K562 (cell line): ENCODE data around the gene EXOC5. TPM values are rescaled to one million over a fixed set of nuclear protein-coding genes. Genes with fewer than 3 reads are reported as not detected.

Experiments used
- ELF2 ChIP-seq: fragments of 250-450 bp; sonication (Bioruptor Pico); IDR thresholded peaks from 2 replicates; pipeline ENCODE4 v1.5.0; 2021; ENCODE audit warnings: mild to moderate bottlenecking
- HDAC1 ChIP-seq, 2 experiments: fragments of 450-650 bp; IDR thresholded peaks; 2 replicates each; pipeline ENCODE4 v1.6.1; 2016 to 2017; ENCODE audit warnings: inconsistent platforms in 1 of 2, mild to moderate bottlenecking in 1 of 2, moderate library complexity in 1 of 2
- IFI16 ChIP-seq: fragments of 250-450 bp; sonication (Bioruptor Pico); IDR thresholded peaks from 2 replicates; pipeline ENCODE4 v2.1.2; 2022; ENCODE audit warnings: mild to moderate bottlenecking, inconsistent platforms
- MIER1 ChIP-seq: fragments of 450-650 bp; IDR thresholded peaks from 2 replicates; pipeline ENCODE4 v1.6.1; 2016; ENCODE audit warnings: antibody characterized with exemption, mild to moderate bottlenecking, low read depth
- NCOA6 ChIP-seq: fragments of 450-650 bp; IDR thresholded peaks from 2 replicates; pipeline ENCODE4 v1.6.1; 2017; ENCODE audit warnings: mild to moderate bottlenecking
- POLR2AphosphoS5 ChIP-seq: IDR thresholded peaks from 2 replicates; pipeline ENCODE4 v1.6.1; 2011; ENCODE audit warnings: mild to moderate bottlenecking, low read depth, low read length, moderate library complexity; ENCODE audit not compliant: control insufficient read depth, insufficient read depth
- POLR2G ChIP-seq: fragments of 200-400 bp; formaldehyde crosslinking; IDR thresholded peaks from 2 replicates; pipeline ENCODE4 v1.6.1; 2017; ENCODE audit warnings: low read depth, mild to moderate bottlenecking, antibody characterized with exemption, low read length, moderate library complexity
- POU5F1 ChIP-seq: fragments of 150-350 bp; IDR thresholded peaks from 2 replicates; pipeline ENCODE4 v1.6.1; 2014; ENCODE audit warnings: borderline replicate concordance, low read length, low read depth, mild to moderate bottlenecking; ENCODE audit not compliant: partially characterized antibody
- RB1 ChIP-seq: fragments of 450-650 bp; IDR thresholded peaks from 2 replicates; pipeline ENCODE4 v1.6.1; 2017; ENCODE audit warnings: low read depth, mild to moderate bottlenecking
- SIX5 ChIP-seq, 2 experiments: IDR thresholded peaks; 2 replicates each; pipeline ENCODE4 v1.6.1; 2011; ENCODE audit warnings: low read length in 2 of 2, borderline replicate concordance in 1 of 2, low read depth in 1 of 2, mild to moderate bottlenecking in 1 of 2, moderate library complexity in 1 of 2; ENCODE audit not compliant: insufficient read depth in 1 of 2
- SMARCE1 ChIP-seq: fragments of 450-650 bp; IDR thresholded peaks from 2 replicates; pipeline ENCODE4 v1.7.1; 2016; ENCODE audit warnings: mild to moderate bottlenecking
- SUPT5H ChIP-seq: fragments of 450-650 bp; IDR thresholded peaks from 2 replicates; pipeline ENCODE4 v1.6.1; 2016
- TAF1 ChIP-seq: IDR thresholded peaks from 2 replicates; pipeline ENCODE4 v1.6.1; 2011; ENCODE audit warnings: mild to moderate bottlenecking, low read length, moderate library complexity; ENCODE audit not compliant: insufficient read depth, control insufficient read depth, severe bottlenecking; ENCODE audit errors: extremely low read depth
- TCF3 ChIP-seq: sonication (generic); formaldehyde crosslinking; IDR thresholded peaks from 2 replicates; pipeline ENCODE4 v1.4.0; 2020; ENCODE audit warnings: mild to moderate bottlenecking, missing genetic modification reagents
- TEAD1 ChIP-seq, 2 experiments: fragments of 450-650 bp in 1 of 2; sonication (generic) in 1 of 2; formaldehyde crosslinking; IDR thresholded peaks; 2 replicates each; pipeline versions ENCODE4 v1.4.0 to v1.8.0; 2020 to 2022; ENCODE audit warnings: mild to moderate bottlenecking in 2 of 2, missing genetic modification reagents in 1 of 2
- ZNF165 ChIP-seq: fragments of 250-450 bp; sonication (Bioruptor Pico); IDR thresholded peaks from 2 replicates; pipeline ENCODE4 v1.4.0; 2020; ENCODE audit warnings: borderline replicate concordance
- ZNF644 ChIP-seq: fragments of 200-800 bp; sonication (Bioruptor generic); IDR thresholded peaks from 2 replicates; pipeline ENCODE4 v1.6.1; 2016; ENCODE audit warnings: low read depth, missing genetic modification characterization, missing compliant biosample characterization
- ZZZ3 ChIP-seq: fragments of 450-650 bp; IDR thresholded peaks from 2 replicates; pipeline ENCODE4 v1.6.1; 2016; ENCODE audit warnings: antibody characterized with exemption, mild to moderate bottlenecking, moderate library complexity
- polyA plus RNA-seq, 8 experiments: library from polyadenylated mRNA; depleted of rRNA in 4 of 8; stranded (reverse) in 5 of 8; unstranded in 3 of 8; fragments of >200 nt; fragmentation: Nextera tagmentation in 2 of 8; fragmentation: Illumina TruSeq in 1 of 8; extraction: Ambion mirVana in 2 of 8; extraction: Trizol in 1 of 8; gene quantifications; 2 replicates each; pipeline versions ENCODE4 v1.2.1 to v1.2.3, GENCODE V29; 2011 to 2014; ENCODE audit warnings: inconsistent platforms in 1 of 8, missing spikeins in 1 of 8
- total RNA-seq, 7 experiments: library from RNA; depleted of rRNA in 6 of 7; stranded (reverse); fragments of >200 nt in 6 of 7; fragmentation: Illumina TruSeq in 2 of 7; extraction: Trizol in 2 of 7; gene quantifications; 2 replicates each; pipeline versions ENCODE4 v1.2.1 to v1.2.3, GENCODE V29; 2011 to 2021; ENCODE audit warnings: low replicate concordance in 1 of 7
- TF ChIP-seq, protein P1 (sequence below): fragments of 450-650 bp; IDR thresholded peaks from 2 replicates; pipeline ENCODE4 v1.7.1; 2018; ENCODE audit warnings: mild to moderate bottlenecking, low read depth; ENCODE audit not compliant: partially characterized antibody
- TF ChIP-seq, protein P2 (sequence below): sonication (generic); formaldehyde crosslinking; IDR thresholded peaks from 2 replicates; pipeline ENCODE4 v1.8.0; 2022; ENCODE audit warnings: missing genetic modification reagents, mild to moderate bottlenecking, borderline replicate concordance

Gene EXOC5
- total and polyA plus RNA-seq, 9 of the 15 experiments (the other 6 are each of a cell fraction or from before 2014, with no cell fraction given), result 5.7 to 50.3 (median 32.0) TPM

DNA sequence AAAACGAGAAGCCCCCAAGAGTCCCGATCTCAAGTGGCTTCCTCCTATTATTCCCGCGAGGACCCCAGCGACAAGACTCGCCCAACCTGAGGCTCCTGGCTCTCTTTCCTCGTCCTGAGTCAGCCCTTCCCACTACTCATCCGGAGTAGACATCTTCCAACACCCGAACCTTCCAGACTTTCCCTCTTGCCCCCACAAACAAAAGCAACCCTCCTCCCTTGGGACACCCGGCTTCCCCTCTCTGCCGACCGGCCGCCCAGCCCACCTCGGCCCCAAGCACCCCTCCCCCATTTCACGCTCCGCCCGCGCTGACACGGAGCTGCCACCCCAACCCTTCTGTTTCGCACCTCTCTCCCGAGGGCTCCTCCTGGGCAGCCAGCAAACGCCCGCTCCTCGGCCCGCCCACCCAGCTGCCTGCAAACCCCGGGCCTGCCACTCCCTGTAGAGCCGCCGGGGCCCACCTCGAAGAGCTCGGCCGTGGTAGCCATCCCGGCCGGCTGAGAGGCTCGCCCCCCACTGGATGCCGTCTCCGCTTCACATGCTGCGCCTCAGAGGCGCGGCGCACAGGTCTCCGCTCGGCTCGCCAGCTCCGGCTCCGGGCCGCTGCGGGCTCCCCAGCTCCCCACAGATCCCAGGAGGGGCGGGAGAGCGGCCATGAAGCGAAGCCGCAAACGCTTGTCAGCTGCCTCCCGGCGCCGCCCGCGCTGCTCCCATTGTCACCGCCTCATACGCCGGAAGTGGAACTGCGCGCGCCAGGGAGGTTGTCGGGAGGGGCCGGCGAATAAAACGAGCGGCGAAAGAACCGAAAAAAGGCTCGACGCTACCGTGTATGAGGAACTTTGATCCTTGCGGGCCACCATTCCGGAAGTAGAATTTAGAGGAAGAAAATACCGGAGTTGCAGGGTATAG is at the start of gene EXOC5, which contains the start of gene AP5M1 (continued):
- TF ChIP-seq, protein P1, sequence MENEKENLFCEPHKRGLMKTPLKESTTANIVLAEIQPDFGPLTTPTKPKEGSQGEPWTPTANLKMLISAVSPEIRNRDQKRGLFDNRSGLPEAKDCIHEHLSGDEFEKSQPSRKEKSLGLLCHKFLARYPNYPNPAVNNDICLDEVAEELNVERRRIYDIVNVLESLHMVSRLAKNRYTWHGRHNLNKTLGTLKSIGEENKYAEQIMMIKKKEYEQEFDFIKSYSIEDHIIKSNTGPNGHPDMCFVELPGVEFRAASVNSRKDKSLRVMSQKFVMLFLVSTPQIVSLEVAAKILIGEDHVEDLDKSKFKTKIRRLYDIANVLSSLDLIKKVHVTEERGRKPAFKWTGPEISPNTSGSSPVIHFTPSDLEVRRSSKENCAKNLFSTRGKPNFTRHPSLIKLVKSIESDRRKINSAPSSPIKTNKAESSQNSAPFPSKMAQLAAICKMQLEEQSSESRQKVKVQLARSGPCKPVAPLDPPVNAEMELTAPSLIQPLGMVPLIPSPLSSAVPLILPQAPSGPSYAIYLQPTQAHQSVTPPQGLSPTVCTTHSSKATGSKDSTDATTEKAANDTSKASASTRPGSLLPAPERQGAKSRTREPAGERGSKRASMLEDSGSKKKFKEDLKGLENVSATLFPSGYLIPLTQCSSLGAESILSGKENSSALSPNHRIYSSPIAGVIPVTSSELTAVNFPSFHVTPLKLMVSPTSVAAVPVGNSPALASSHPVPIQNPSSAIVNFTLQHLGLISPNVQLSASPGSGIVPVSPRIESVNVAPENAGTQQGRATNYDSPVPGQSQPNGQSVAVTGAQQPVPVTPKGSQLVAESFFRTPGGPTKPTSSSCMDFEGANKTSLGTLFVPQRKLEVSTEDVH, result peak; percentile 76
- TF ChIP-seq TAF1 (peak; percentile 87), RB1 (peak; percentile 57), TCF3 (CRISPR knock-in tag) (0 out of 2 replicates have a peak, but pooled peaks have one; percentile 6), ZNF165 (no peak), NCOA6 (no peak), HDAC1 (IDR thresholded peaks at IDR 0.05) (peak in 1 of 2 experiments; percentile 35; a peak in 1 of 4 replicates), POU5F1 (peak; percentile 68), SUPT5H (peak; percentile 75), ZNF644 (tag) (0 out of 2 replicates have a peak, but pooled peaks have one; percentile 38), SIX5 (IDR thresholded peaks at IDR 0.05; ENCODE audit: borderline replicate concordance in 1 of 2, insufficient read depth in 1 of 2, low read depth in 1 of 2, low read length in 2 of 2) (no peak), IFI16 (CRISPR knock-in tag) (no peak), ZZZ3 (no peak), MIER1 (no peak), SMARCE1 (peak; percentile 22; the same call in 1 of the 2 replicates), TEAD1 (CRISPR knock-in tag; IDR thresholded peaks at IDR 0.05) (peak in 1 of 2 experiments; percentile 16; a peak in 1 of 4 replicates), POLR2AphosphoS5 (peak; percentile 49), POLR2G (peak; percentile 95), ELF2 (CRISPR knock-in tag) (peak; percentile 83)
- TF ChIP-seq, protein P2, sequence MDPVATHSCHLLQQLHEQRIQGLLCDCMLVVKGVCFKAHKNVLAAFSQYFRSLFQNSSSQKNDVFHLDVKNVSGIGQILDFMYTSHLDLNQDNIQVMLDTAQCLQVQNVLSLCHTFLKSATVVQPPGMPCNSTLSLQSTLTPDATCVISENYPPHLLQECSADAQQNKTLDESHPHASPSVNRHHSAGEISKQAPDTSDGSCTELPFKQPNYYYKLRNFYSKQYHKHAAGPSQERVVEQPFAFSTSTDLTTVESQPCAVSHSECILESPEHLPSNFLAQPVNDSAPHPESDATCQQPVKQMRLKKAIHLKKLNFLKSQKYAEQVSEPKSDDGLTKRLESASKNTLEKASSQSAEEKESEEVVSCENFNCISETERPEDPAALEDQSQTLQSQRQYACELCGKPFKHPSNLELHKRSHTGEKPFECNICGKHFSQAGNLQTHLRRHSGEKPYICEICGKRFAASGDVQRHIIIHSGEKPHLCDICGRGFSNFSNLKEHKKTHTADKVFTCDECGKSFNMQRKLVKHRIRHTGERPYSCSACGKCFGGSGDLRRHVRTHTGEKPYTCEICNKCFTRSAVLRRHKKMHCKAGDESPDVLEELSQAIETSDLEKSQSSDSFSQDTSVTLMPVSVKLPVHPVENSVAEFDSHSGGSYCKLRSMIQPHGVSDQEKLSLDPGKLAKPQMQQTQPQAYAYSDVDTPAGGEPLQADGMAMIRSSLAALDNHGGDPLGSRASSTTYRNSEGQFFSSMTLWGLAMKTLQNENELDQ, result no peak
